Glutamatergic neuron (in vitro differentiated cells): ENCODE measurements around the gene BEAN1. TPM values are rescaled to one million over a fixed set of nuclear protein-coding genes. Genes with fewer than 3 reads are reported as not detected.

Experiments used
- DNase-seq: peaks from one replicate; pipeline ENCODE4 v3.0.0; 2022
- H3K27ac Mint-ChIP-seq: one replicate; pipeline ENCODE4 v1.8.0; 2020; ENCODE audit warnings: mild to moderate bottlenecking, mixed read lengths, inconsistent platforms; ENCODE audit not compliant: unreplicated experiment
- H3K27me3 Mint-ChIP-seq: one replicate; pipeline ENCODE4 v1.8.0; 2020; ENCODE audit warnings: mild to moderate bottlenecking, moderate library complexity, mixed read lengths, inconsistent platforms; ENCODE audit not compliant: unreplicated experiment
- H3K36me3 Mint-ChIP-seq: one replicate; pipeline ENCODE4 v1.8.0; 2020; ENCODE audit warnings: mild to moderate bottlenecking, mixed read lengths, inconsistent platforms; ENCODE audit not compliant: unreplicated experiment
- H3K4me1 Mint-ChIP-seq: one replicate; pipeline ENCODE4 v1.8.0; 2020; ENCODE audit warnings: mild to moderate bottlenecking, low read depth, mixed read lengths, inconsistent platforms; ENCODE audit not compliant: unreplicated experiment
- H3K4me3 Mint-ChIP-seq: one replicate; pipeline ENCODE4 v1.8.0; 2020; ENCODE audit warnings: mild to moderate bottlenecking, mixed read lengths, inconsistent platforms; ENCODE audit not compliant: unreplicated experiment
- H3K9me3 Mint-ChIP-seq: one replicate; pipeline ENCODE4 v1.8.0; 2020; ENCODE audit warnings: mild to moderate bottlenecking, moderate library complexity, mixed read lengths, inconsistent platforms; ENCODE audit not compliant: unreplicated experiment
- total RNA-seq: library from RNA; stranded (reverse); fragmentation: NEBNext Ultra II Directional; extraction: Animal tissue kit (Norgen Biotek cat#: 25700); gene quantifications from one replicate; pipeline ENCODE4 v1.2.1, GENCODE V29; 2021; ENCODE audit not compliant: unreplicated experiment
- TF ChIP-seq, protein P1 (sequence below): fragments of 200-600 bp; sonication (generic); IDR thresholded peaks from one replicate; pipeline ENCODE4 v1.5.0; 2021; ENCODE audit not compliant: partially characterized antibody, unreplicated experiment

The BEAN1 gene
- total RNA-seq, 1 donor from 2014 or later: 1.8 TPM

DNA sequence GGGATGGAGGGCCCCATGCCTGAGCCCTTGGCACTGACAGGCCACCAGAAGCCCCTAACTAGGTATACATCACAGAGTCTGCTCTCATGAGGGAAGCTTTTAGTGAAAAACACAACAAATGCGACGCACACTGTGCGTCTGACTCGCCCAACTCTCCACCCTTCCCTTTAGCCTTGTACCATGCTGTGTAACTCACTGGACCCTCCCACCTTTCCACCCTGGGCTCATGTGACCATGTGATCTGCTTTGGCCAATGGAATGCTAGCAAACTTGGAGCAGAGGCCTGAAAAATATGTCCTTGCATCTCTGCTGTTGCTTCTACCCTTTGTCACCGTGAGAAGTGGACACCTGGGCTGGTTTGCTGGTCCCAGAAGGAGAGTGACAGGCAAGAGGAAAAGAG, 101.2 kb downstream of the BEAN1 start:
- no peak for DNase-seq
- Mint-ChIP-seq H3K27me3 (no peaks in the 10 kb centered on the region), H3K27ac (no peak overlapping the region), H3K9me3 (peaks cover 3% of the 10 kb centered on the region), H3K36me3 (peaks cover 5% of the 10 kb centered on the region), H3K4me3 (no peak overlapping the region), H3K4me1 (no peaks in the 10 kb centered on the region)
- TF ChIP-seq, protein P1, sequence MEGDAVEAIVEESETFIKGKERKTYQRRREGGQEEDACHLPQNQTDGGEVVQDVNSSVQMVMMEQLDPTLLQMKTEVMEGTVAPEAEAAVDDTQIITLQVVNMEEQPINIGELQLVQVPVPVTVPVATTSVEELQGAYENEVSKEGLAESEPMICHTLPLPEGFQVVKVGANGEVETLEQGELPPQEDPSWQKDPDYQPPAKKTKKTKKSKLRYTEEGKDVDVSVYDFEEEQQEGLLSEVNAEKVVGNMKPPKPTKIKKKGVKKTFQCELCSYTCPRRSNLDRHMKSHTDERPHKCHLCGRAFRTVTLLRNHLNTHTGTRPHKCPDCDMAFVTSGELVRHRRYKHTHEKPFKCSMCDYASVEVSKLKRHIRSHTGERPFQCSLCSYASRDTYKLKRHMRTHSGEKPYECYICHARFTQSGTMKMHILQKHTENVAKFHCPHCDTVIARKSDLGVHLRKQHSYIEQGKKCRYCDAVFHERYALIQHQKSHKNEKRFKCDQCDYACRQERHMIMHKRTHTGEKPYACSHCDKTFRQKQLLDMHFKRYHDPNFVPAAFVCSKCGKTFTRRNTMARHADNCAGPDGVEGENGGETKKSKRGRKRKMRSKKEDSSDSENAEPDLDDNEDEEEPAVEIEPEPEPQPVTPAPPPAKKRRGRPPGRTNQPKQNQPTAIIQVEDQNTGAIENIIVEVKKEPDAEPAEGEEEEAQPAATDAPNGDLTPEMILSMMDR: no peak

DNA sequence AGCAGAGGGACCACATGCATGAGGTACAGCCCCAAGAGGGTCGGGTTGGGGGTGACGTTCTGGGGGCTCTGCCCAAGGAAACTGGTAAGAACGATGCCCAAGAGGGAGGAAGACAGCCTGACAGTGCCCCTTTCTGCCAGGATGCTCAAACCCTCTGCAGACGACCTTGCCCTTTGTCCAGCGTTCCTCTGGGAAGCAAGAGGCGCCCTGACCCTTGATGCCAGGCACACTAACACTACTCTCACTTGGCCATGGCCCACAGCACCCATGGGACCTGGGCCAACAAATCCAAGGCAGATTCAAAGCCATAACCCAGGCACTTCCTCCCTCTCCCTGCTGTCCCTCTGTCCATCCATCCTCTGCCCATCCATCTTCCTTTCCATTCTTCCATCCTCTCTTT, 102.4 kb downstream of the BEAN1 start:
- Mint-ChIP-seq H3K4me3 (no peak overlapping the region), H3K27ac (no peak overlapping the region), H3K4me1 (no peaks in the 10 kb centered on the region), H3K9me3 (peaks cover 3% of the 10 kb centered on the region), H3K27me3 (no peaks in the 10 kb centered on the region), H3K36me3 (peaks cover 5% of the 10 kb centered on the region)
- TF ChIP-seq, protein P1: no peak
- DNase-seq: no peak

Other genes starting within 250 kb of the BEAN1 start
- 9.6 TPM for gene CDH5, start 60.6 kb upstream of the BEAN1 start, total RNA-seq
- gene TK2, start 122.8 kb downstream of the BEAN1 start, total RNA-seq: 4.5 TPM
- 17.9 TPM for gene CKLF, start 125.3 kb downstream of the BEAN1 start, total RNA-seq
- gene CMTM1, start 139.1 kb downstream of the BEAN1 start, total RNA-seq: 5.0 TPM
- gene CMTM2, start 152.2 kb downstream of the BEAN1 start, total RNA-seq: not detected
- gene CMTM3, start 177.4 kb downstream of the BEAN1 start, total RNA-seq: 45.8 TPM